C4-2B (cell line): Measurements from ENCODE around the gene CCDC200.
"Not testable (repeated sequence)": the region's sequence is repeated elsewhere in the genome, so short reads cannot be mapped to it uniquely, and the experiment has no call there.

Source experiments
- ZFX ChIP-seq: fragments of 450-650 bp; IDR thresholded peaks from 2 replicates; pipeline ENCODE4 v1.6.1; 2017
- TF ChIP-seq, protein P1 (sequence below): fragments of 450-650 bp; conservative IDR thresholded peaks from 2 replicates; pipeline ENCODE4 v1.5.1; 2017; ENCODE audit warnings: mild to moderate bottlenecking

DNA sequence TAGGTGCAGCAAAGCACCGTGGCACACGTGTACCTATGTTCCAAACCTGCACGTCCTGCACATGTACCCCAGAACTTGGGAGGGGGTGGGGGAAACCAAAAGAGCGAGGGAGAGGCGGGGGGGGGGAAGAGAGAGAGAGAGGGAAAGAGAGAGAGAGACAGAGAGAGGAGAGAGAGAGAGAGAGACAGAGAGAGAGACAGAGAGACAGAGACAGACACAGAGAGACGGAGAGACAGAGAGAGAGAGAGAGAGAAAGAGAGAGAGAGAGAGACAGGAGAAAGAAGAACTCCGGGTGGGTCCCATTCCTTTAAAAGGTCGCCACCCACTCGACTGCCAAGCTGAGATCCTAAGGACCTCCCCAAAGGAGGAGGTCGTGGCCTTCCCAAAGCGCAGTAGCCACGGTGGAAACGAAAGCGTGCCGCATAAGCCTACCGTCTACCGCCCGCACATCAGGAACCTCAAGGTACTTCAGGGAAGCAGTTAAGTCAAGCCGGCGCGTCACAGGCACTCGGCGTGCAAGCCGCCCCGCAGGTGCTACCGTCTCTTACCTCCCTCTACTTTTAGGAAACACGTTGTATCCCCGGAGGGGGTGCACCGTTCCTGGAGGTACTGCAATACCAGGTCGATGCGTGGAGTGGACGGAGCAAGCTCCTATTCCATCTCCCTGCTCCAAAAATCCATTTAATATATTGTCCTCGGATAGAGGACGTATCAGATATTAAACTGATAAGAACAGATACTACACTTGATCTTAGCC lies 12.4 kb upstream of the CCDC200 start:
- TF ChIP-seq, protein P1, sequence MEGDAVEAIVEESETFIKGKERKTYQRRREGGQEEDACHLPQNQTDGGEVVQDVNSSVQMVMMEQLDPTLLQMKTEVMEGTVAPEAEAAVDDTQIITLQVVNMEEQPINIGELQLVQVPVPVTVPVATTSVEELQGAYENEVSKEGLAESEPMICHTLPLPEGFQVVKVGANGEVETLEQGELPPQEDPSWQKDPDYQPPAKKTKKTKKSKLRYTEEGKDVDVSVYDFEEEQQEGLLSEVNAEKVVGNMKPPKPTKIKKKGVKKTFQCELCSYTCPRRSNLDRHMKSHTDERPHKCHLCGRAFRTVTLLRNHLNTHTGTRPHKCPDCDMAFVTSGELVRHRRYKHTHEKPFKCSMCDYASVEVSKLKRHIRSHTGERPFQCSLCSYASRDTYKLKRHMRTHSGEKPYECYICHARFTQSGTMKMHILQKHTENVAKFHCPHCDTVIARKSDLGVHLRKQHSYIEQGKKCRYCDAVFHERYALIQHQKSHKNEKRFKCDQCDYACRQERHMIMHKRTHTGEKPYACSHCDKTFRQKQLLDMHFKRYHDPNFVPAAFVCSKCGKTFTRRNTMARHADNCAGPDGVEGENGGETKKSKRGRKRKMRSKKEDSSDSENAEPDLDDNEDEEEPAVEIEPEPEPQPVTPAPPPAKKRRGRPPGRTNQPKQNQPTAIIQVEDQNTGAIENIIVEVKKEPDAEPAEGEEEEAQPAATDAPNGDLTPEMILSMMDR = not testable (repeated sequence)
- not testable (repeated sequence) for TF ChIP-seq ZFX
